ENCODE measurements around the gene MECP2. TPM values are rescaled to one million over a fixed set of nuclear protein-coding genes. Genes with fewer than 3 reads are reported as not detected.

Gene MECP2
- total and polyA plus RNA-seq, 12 donors, result 16.9 to 67.7 (median 53.2) TPM

GRCh38 chrX:153993079-153993478 is 104.4 kb downstream of the MECP2 start:
- intact Hi-C loops (cut with DNase I), result no loop called here
- H3K4me3 ChIP-seq, result no peak overlapping the region
- H3K27ac ChIP-seq, result no peak overlapping the region
- no peaks in the 10 kb centered on the region for H3K27me3 ChIP-seq
- H3K9me3 ChIP-seq (replicated peaks in 1 of 3), result no peaks in the 10 kb centered on the region
- no peak for TF ChIP-seq CTCF (IDR thresholded peaks at IDR 0.05)
- no peaks in the 10 kb centered on the region for H3K36me3 ChIP-seq (replicated peaks in 1 of 2)
- no peaks in the 10 kb centered on the region for H3K4me1 ChIP-seq (replicated peaks in 1 of 2)
- WGBS, 4 donors, result 82 to 100% (median 88%) methylated on average over 1 to 12 of the region's 12 CpGs
- DNase-seq, result no peak

GRCh38 chrX:153992180-153992579 is 105.3 kb downstream of the MECP2 start:
- intact Hi-C loops (cut with DNase I), result no loop called here
- DNase-seq, result no peak
- no peak overlapping the region for H3K4me3 ChIP-seq
- no peak overlapping the region for H3K27ac ChIP-seq
- 76 to 90% (median 83%) methylated on average over 1 to 8 of the region's 8 CpGs for WGBS, 4 donors
- no peaks in the 10 kb centered on the region for H3K27me3 ChIP-seq
- H3K36me3 ChIP-seq (replicated peaks in 1 of 2), result no peaks in the 10 kb centered on the region
- no peak for TF ChIP-seq POLR2A (IDR thresholded peaks at IDR 0.05)
- TF ChIP-seq CTCF (IDR thresholded peaks at IDR 0.05), result no peak
- no peaks in the 10 kb centered on the region for H3K4me1 ChIP-seq (replicated peaks in 1 of 2)
- H3K9me3 ChIP-seq (replicated peaks in 1 of 3), result no peaks in the 10 kb centered on the region

GRCh38 chrX:153991013-153991580 is 106.4 kb downstream of the MECP2 start:
- no peak for TF ChIP-seq POLR2A (IDR thresholded peaks at IDR 0.05)
- Histone ChIP-seq H3K27me3 (no peaks in the 10 kb centered on the region), H3K36me3 (replicated peaks in 1 of 2) (no peaks in the 10 kb centered on the region), H3K4me1 (replicated peaks in 1 of 2) (no peaks in the 10 kb centered on the region), H3K9me3 (replicated peaks in 1 of 3) (no peaks in the 10 kb centered on the region), H3K4me3 (no peak overlapping the region), H3K27ac (no peak overlapping the region)
- DNase-seq, result no peak
- WGBS, 4 donors, result 93 to 100% (median 97%) methylated on average over 3 of the region's 3 CpGs
- intact Hi-C loops (cut with DNase I), result no loop called here

GRCh38 chrX:153989973-153990655 is 107.4 kb downstream of the MECP2 start:
- no peaks in the 10 kb centered on the region for H3K27me3 ChIP-seq
- H3K4me1 ChIP-seq (replicated peaks in 1 of 2), result peaks cover 0 to 3% of the 10 kb centered on the region in 2 donors
- no peaks in the 10 kb centered on the region for H3K36me3 ChIP-seq (replicated peaks in 1 of 2)
- DNase-seq, result no peak
- H3K9me3 ChIP-seq (replicated peaks in 1 of 3), result no peaks in the 10 kb centered on the region
- H3K27ac ChIP-seq, result no peak overlapping the region
- WGBS, 4 donors, result 89 to 96% (median 94%) methylated on average over 9 to 14 of the region's 14 CpGs
- no peak overlapping the region for H3K4me3 ChIP-seq
- TF ChIP-seq POLR2A (IDR thresholded peaks at IDR 0.05) (no peak), CTCF (IDR thresholded peaks at IDR 0.05) (no peak)
- intact Hi-C loops (cut with DNase I), result no loop called here

GRCh38 chrX:153988493-153988892 is 109.0 kb downstream of the MECP2 start:
- 87 to 91% (median 88%) methylated on average over 12 of the region's 12 CpGs for WGBS, 4 donors
- H3K4me1 ChIP-seq (replicated peaks in 1 of 2), result peaks cover 0 to 6% of the 10 kb centered on the region in 2 donors

More at GRCh38 chrX:153988493-153988892, 109.0 kb downstream of the MECP2 start:
- Histone ChIP-seq H3K4me3 (no peak overlapping the region), H3K27ac (no peak overlapping the region), H3K36me3 (replicated peaks in 1 of 2) (no peaks in the 10 kb centered on the region), H3K27me3 (peaks cover 5% of the 10 kb centered on the region), H3K9me3 (replicated peaks in 1 of 3) (no peaks in the 10 kb centered on the region)
- DNase-seq, result no peak
- TF ChIP-seq POLR2A (IDR thresholded peaks at IDR 0.05) (no peak), CTCF (IDR thresholded peaks at IDR 0.05) (no peak)
- intact Hi-C loops (cut with DNase I), result no loop called here
